BLaER1 treated with 17β-estradiol and CSF1 and Interleukin-3, amounts not matched to agents 10 nM and 100 nM (cell line): ENCODE results near the gene COL4A1.

ENCODE experiments used
- H3K27ac ChIP-seq, 11 experiments: shearing (Covaris generic); formaldehyde crosslinking; 2 replicates each; pipeline ENCODE4 v1.8.1; 2022
- H3K27me3 ChIP-seq, 11 experiments: shearing (Covaris generic); formaldehyde crosslinking; 2 replicates each; pipeline ENCODE4 v1.8.1; 2022
- H3K36me3 ChIP-seq, 11 experiments: shearing (Covaris generic); formaldehyde crosslinking; 2 replicates each; pipeline ENCODE4 v1.8.1; 2022
- H3K4me1 ChIP-seq, 10 experiments: shearing (Covaris generic); formaldehyde crosslinking; 2 replicates each; pipeline ENCODE4 v1.8.1; 2022
- H3K4me2 ChIP-seq, 11 experiments: shearing (Covaris generic); formaldehyde crosslinking; 2 replicates each; pipeline ENCODE4 v1.8.1; 2022
- H3K4me3 ChIP-seq, 10 experiments: shearing (Covaris generic); formaldehyde crosslinking; 2 replicates each; pipeline ENCODE4 v1.8.1; 2022
- H3K9ac ChIP-seq, 11 experiments: shearing (Covaris generic); formaldehyde crosslinking; 2 replicates each; pipeline ENCODE4 v1.8.1; 2022
- H3K9me3 ChIP-seq, 11 experiments: shearing (Covaris generic); formaldehyde crosslinking; replicated peaks in 1 of 11; 2 replicates each; pipeline ENCODE4 v1.8.1; 2022
- H4K20me1 ChIP-seq, 11 experiments: shearing (Covaris generic); formaldehyde crosslinking; 2 replicates each; pipeline ENCODE4 v1.8.1; 2022
- Cebpa-rat ChIP-seq, 11 experiments: shearing (Covaris generic); IDR thresholded peaks; 2 replicates each; pipeline ENCODE4 v1.8.1; 2022

COL4A1 gene

DNA sequence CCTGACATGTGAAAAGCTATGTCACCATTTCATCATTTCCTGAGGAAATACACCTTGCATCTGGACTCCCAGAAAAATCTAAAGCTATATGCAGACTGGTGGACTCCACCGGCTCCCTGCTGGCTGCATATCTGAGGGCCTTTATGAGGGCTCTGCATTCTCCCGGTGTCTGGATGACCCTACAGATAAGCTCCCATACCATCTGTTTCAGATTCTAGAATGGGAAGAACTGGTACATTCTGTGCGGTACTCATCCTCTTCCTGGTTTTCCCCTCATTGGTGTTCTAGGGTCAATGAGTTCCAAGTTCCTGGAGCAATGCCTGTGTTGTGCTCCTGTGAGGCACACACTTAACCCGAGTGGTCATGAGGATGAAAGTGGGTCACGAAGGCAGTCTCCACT, 60.4 kb downstream of the COL4A1 start:
- no peaks in the 10 kb centered on the region for H3K36me3 ChIP-seq
- no peak overlapping the region for H3K4me3 ChIP-seq
- no peaks in the 10 kb centered on the region for H3K27me3 ChIP-seq
- no peak for TF ChIP-seq Cebpa-rat (IDR thresholded peaks at IDR 0.05)
- no peak overlapping the region for H3K4me2 ChIP-seq
- peaks cover 0 to 7% (median 0%) of the 10 kb centered on the region in 11 experiments; a peak in 4 of 22 replicates for H3K9me3 ChIP-seq
- H3K9ac ChIP-seq = no peak overlapping the region
- no peaks in the 10 kb centered on the region for H4K20me1 ChIP-seq
- peaks cover 0 to 17% (median 6%) of the 10 kb centered on the region in 10 experiments; a peak in 8 of 20 replicates for H3K4me1 ChIP-seq
- no peak overlapping the region for H3K27ac ChIP-seq

GRCh38 chr13:110245416-110245899, 61.5 kb downstream of the COL4A1 start:
- Histone ChIP-seq H3K4me2 (no peak overlapping the region), H3K9ac (no peak overlapping the region), H3K9me3 (peaks cover 0 to 7% (median 0%) of the 10 kb centered on the region in 11 experiments; a peak in 4 of 22 replicates), H3K4me3 (no peak overlapping the region), H3K4me1 (peaks cover 0 to 14% (median 4%) of the 10 kb centered on the region in 10 experiments; a peak in 8 of 20 replicates), H3K36me3 (no peaks in the 10 kb centered on the region), H3K27me3 (no peaks in the 10 kb centered on the region), H3K27ac (no peak overlapping the region), H4K20me1 (no peaks in the 10 kb centered on the region)
- TF ChIP-seq Cebpa-rat (IDR thresholded peaks at IDR 0.05) = no peak

DNA sequence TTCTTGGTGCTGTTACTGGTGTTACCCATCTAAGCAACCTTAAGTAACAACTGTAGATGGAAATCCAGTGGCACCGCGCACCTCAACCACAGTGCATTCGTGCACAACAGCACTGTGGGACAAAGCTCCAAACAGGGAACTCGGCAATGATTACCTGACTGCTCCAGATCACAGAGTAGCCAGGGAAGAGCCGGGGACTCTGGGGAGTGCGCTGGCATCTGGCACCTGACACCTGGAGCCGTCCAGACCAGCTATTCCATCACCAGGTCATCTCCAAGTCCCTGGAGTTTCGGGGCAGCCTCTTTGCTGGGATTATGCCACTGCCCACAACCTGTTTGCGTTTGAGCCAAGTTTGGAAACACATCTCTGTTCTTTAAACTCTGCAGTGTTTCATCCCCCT, 62.0 kb downstream of the COL4A1 start:
- Histone ChIP-seq H3K9me3 (peaks cover 0 to 7% (median 0%) of the 10 kb centered on the region in 11 experiments; a peak in 4 of 22 replicates), H3K4me1 (peaks cover 0 to 9% (median 3%) of the 10 kb centered on the region in 10 experiments; a peak in 7 of 20 replicates), H3K36me3 (no peaks in the 10 kb centered on the region), H3K4me2 (no peak overlapping the region), H4K20me1 (no peaks in the 10 kb centered on the region), H3K27ac (no peak overlapping the region), H3K27me3 (no peaks in the 10 kb centered on the region), H3K9ac (no peak overlapping the region), H3K4me3 (no peak overlapping the region)
- no peak for TF ChIP-seq Cebpa-rat (IDR thresholded peaks at IDR 0.05)

- no peak for TF ChIP-seq Cebpa-rat (IDR thresholded peaks at IDR 0.05)
- H3K36me3 ChIP-seq = no peaks in the 10 kb centered on the region
These were observed 62.7 kb downstream of the COL4A1 start for GRCh38 chr13:110244071-110244830.

DNA sequence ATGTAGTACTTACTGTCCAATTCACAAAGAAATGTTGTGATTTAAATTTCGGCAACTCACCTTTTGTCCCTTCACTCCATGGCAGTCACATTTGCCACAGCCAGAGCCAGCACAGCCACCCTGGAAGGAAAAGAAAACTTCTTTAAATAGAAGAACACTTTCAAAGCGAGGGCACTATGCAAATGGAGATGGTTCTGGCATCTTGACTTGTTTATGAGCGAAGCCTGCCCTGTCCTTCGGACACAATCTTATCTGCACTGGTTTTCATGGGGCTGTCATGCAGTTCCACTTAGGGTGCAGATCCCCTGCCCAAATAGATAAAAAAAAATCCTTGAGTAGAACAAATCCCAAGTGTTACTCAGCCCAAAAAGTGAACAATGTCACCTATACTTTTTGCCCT, 64.3 kb downstream of the COL4A1 start:
- no peak overlapping the region for H3K4me2 ChIP-seq
- no peaks in the 10 kb centered on the region for H3K9me3 ChIP-seq
- H3K27me3 ChIP-seq = no peaks in the 10 kb centered on the region
- H3K36me3 ChIP-seq = no peaks in the 10 kb centered on the region
- TF ChIP-seq Cebpa-rat (IDR thresholded peaks at IDR 0.05) = no peak
- peaks cover 0 to 7% (median 0%) of the 10 kb centered on the region in 10 experiments; a peak in 2 of 20 replicates for H3K4me1 ChIP-seq
- no peak overlapping the region for H3K4me3 ChIP-seq
- H4K20me1 ChIP-seq = no peaks in the 10 kb centered on the region
- no peak overlapping the region for H3K27ac ChIP-seq
- H3K9ac ChIP-seq = no peak overlapping the region

More at GRCh38 chr13:110244071-110244830, 62.7 kb downstream of the COL4A1 start:
- no peak overlapping the region for H3K27ac ChIP-seq
- H3K4me3 ChIP-seq = no peak overlapping the region
- H3K27me3 ChIP-seq = no peaks in the 10 kb centered on the region
- no peak overlapping the region for H3K9ac ChIP-seq
- H3K4me2 ChIP-seq = no peak overlapping the region
- no peaks in the 10 kb centered on the region for H4K20me1 ChIP-seq
- peaks cover 0 to 7% (median under 1%) of the 10 kb centered on the region in 10 experiments; a peak in 7 of 20 replicates for H3K4me1 ChIP-seq
- H3K9me3 ChIP-seq = peaks cover 0 to 7% (median 0%) of the 10 kb centered on the region in 11 experiments; a peak in 4 of 22 replicates

DNA sequence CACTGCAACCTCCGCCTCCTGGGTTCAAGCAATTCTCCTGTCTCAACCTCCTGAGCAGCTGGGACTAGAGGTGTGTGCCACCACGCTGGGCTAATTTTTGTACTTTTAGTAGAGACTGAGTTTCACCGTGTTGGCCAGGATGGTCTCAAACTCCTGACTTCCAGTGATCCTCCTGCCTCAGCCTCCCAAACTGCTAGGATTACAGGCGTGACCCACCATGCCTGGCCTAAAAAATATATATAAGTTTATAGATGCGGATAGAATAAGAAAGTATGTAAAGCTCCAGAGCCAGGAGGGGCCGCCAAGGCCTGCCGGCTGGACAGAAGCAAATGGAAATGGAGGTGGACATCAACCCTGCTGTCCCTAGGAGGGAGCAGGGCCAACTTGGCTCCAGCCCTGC, 66.0 kb downstream of the COL4A1 start:
- no peaks in the 10 kb centered on the region for H3K27me3 ChIP-seq
- H3K9ac ChIP-seq = no peak overlapping the region
- H3K4me1 ChIP-seq = peaks cover 0 to 12% (median 4%) of the 10 kb centered on the region in 10 experiments; a peak in 4 of 20 replicates
- H3K4me3 ChIP-seq = no peak overlapping the region
- H4K20me1 ChIP-seq = no peaks in the 10 kb centered on the region
- no peaks in the 10 kb centered on the region for H3K9me3 ChIP-seq
- no peak for TF ChIP-seq Cebpa-rat (IDR thresholded peaks at IDR 0.05)
- no peaks in the 10 kb centered on the region for H3K36me3 ChIP-seq
- H3K27ac ChIP-seq = no peak overlapping the region
- H3K4me2 ChIP-seq = no peak overlapping the region

- Histone ChIP-seq H3K27ac (no peak overlapping the region), H3K4me3 (no peak overlapping the region), H3K9ac (no peak overlapping the region), H3K4me2 (no peak overlapping the region), H3K36me3 (no peaks in the 10 kb centered on the region), H3K4me1 (peaks cover 0 to 12% (median 4%) of the 10 kb centered on the region in 10 experiments; a peak in 4 of 20 replicates), H4K20me1 (no peaks in the 10 kb centered on the region), H3K9me3 (no peaks in the 10 kb centered on the region), H3K27me3 (no peaks in the 10 kb centered on the region)
- no peak for TF ChIP-seq Cebpa-rat (IDR thresholded peaks at IDR 0.05)
These were observed 66.6 kb downstream of the COL4A1 start for GRCh38 chr13:110240352-110240751.

- Histone ChIP-seq H4K20me1 (no peaks in the 10 kb centered on the region), H3K36me3 (no peaks in the 10 kb centered on the region), H3K9me3 (no peaks in the 10 kb centered on the region), H3K4me2 (no peak overlapping the region), H3K27ac (no peak overlapping the region), H3K27me3 (no peaks in the 10 kb centered on the region), H3K4me1 (peaks cover 0 to 12% (median 4%) of the 10 kb centered on the region in 10 experiments; a peak in 4 of 20 replicates), H3K4me3 (no peak overlapping the region), H3K9ac (no peak overlapping the region)
- TF ChIP-seq Cebpa-rat (IDR thresholded peaks at IDR 0.05) = no peak
These were observed 67.5 kb downstream of the COL4A1 start for GRCh38 chr13:110239280-110240125.

GRCh38 chr13:110238818-110239195, 68.2 kb downstream of the COL4A1 start:
- no peaks in the 10 kb centered on the region for H4K20me1 ChIP-seq
- no peak overlapping the region for H3K4me2 ChIP-seq
- no peak for TF ChIP-seq Cebpa-rat (IDR thresholded peaks at IDR 0.05)

More at GRCh38 chr13:110238818-110239195, 68.2 kb downstream of the COL4A1 start:
- Histone ChIP-seq H3K4me3 (no peak overlapping the region), H3K36me3 (no peaks in the 10 kb centered on the region), H3K4me1 (peaks cover 0 to 12% (median 4%) of the 10 kb centered on the region in 10 experiments; a peak in 4 of 20 replicates), H3K9ac (no peak overlapping the region), H3K27ac (no peak overlapping the region), H3K27me3 (no peaks in the 10 kb centered on the region), H3K9me3 (no peaks in the 10 kb centered on the region)
